Transverse colon (tissue), 4 donors: ENCODE results near the gene AQP5. TPM values are rescaled to one million over a fixed set of nuclear protein-coding genes. Genes with fewer than 3 reads are reported as not detected.

Experiments used
- DNase-seq: peaks from one replicate; pipeline ENCODE4 v3.0.0-alpha.2; 2019
- H3K27ac ChIP-seq, 4 donors: fragments of 200-600 bp; sonication (generic); 2 replicates each; pipeline ENCODE4 v1.5.1; 2016 to 2018; ENCODE audit warnings: inconsistent platforms in 4 of 4
- H3K27me3 ChIP-seq: fragments of 200-600 bp; sonication (generic); 2 replicates; pipeline ENCODE4 v1.5.1; 2017; ENCODE audit warnings: inconsistent platforms
- H3K36me3 ChIP-seq, 4 donors: fragments of 200-600 bp; sonication (generic); 2 replicates each; pipeline ENCODE4 v1.5.1; 2017 to 2019; ENCODE audit warnings: inconsistent platforms in 4 of 4
- H3K4me1 ChIP-seq, 4 donors: fragments of 200-600 bp; sonication (generic); 2 replicates each; pipeline ENCODE4 v1.5.1; 2017 to 2020; ENCODE audit warnings: inconsistent platforms in 4 of 4
- H3K4me3 ChIP-seq, 4 donors: fragments of 200-600 bp; sonication (generic); 1 replicate in 1 of 4; 2 replicates in 3 of 4; pipeline versions ENCODE4 v1.5.1 to v1.6.1; 2017 to 2019; ENCODE audit warnings: inconsistent platforms in 4 of 4
- H3K9me3 ChIP-seq, 2 donors: fragments of 200-600 bp; sonication (generic); 2 replicates each; pipeline ENCODE4 v1.5.1; 2017 to 2019; ENCODE audit warnings: inconsistent platforms in 2 of 2
- EP300 ChIP-seq: sonication (generic); formaldehyde crosslinking; IDR thresholded peaks from one replicate; pipeline ENCODE4 v1.6.1; 2017; ENCODE audit warnings: antibody characterized with exemption, low read depth
- POLR2A ChIP-seq: fragments of 450-650 bp; IDR thresholded peaks from one replicate; pipeline ENCODE4 v1.6.1; 2016; ENCODE audit warnings: antibody characterized with exemption, mild to moderate bottlenecking, moderate library complexity
- POLR2AphosphoS5 ChIP-seq, 3 donors: sonication (generic); formaldehyde crosslinking; IDR thresholded peaks; one replicate each; pipeline ENCODE4 v1.6.1; 2016; ENCODE audit warnings: antibody characterized with exemption in 3 of 3
- WGBS, 2 donors: methylation state at CpG; one replicate each; pipeline ENCODE4 v1.1.5; 2018; ENCODE audit warnings: low coverage in 1 of 2; 5-methylcytosine and 5-hydroxymethylcytosine counted together
- in situ Hi-C, 4 donors: fragments of 200-750 bp; cut with MboI; loops; one replicate each; pipeline versions ENCODE4 v1.15.0 to v1.15.1; 2017; ENCODE audit warnings: low sequenced_read_pairs in 3 of 4, low pct_ligation_motif_present in 1 of 4, low pct_unique_long_range_greater_than_20kb in 1 of 4
- intact Hi-C: fragments of 100-400 bp; cut with DNase I; formaldehyde crosslinking; loops from one replicate; pipeline ENCODE4 v1.15.1; 2023; ENCODE audit warnings: low total_unique reads
- total RNA-seq, 4 donors: library from RNA; depleted of rRNA; stranded (reverse); fragments of >200 nt; gene quantifications; one replicate each; pipeline ENCODE4 v1.1.0, GENCODE V29; 2016
- TF ChIP-seq, protein P1 (sequence below), 5 experiments: fragments of 200-600 bp in 3 of 5; fragments of 450-650 bp in 2 of 5; sonication (generic) in 3 of 5; IDR thresholded peaks; 1 replicate in 2 of 5; 2 replicates in 3 of 5; pipeline ENCODE4 v1.5.1; 2016 to 2017; ENCODE audit warnings: antibody characterized with exemption in 5 of 5, inconsistent platforms in 3 of 5, mild to moderate bottlenecking in 2 of 5, moderate library complexity in 1 of 5

AQP5 gene
- total RNA-seq, 4 donors from 2014 or later, result not detected

DNA sequence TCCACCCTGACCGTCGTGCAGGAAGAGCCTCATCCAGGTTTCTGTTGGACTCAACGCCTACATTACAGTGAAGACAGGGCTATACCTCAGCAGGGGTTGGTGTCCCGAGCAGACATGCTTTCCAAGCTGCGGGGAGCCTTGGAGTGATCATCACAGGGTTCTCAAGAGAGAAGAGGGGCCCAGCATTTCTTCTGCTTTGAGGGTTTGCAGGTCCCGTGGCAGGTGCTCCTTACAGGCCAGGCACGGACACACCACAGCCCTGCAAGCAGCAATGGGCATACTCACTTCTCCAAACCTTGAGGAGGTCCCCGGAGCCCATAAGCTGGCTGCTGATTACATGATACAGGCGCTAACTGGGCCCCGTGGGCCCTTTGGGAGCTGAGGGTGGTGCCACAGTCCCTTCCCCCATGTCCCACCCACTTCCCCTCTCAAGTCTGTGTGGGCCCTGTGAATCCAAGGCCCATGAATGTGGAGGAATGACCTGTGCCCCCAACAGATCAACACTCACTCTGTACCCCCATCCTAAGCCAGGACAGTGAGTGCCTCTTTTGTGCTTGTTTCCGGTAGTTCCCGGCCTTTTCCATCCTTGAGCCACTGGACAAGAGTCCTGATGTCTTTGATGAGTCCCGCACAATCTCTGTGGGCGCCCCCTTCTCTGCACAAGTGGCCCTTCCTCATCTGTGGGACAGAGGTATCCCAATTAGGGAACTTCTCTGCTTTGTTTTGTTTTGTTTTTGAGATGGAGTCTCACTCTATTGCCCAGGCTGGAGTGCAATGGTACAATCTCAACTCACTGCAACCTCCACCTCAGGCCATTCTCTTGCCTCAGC, 10.0 kb upstream of the AQP5 start:
- no peaks in the 10 kb centered on the region for H3K36me3 ChIP-seq
- peaks cover 31% of the 10 kb centered on the region for H3K27me3 ChIP-seq
- in situ Hi-C loops (loop anchor here in 1 of 4 donors (25.0 kb wide), 1 partner anchor 236 kb away; no protein-coding TSS in a partner anchor), intact Hi-C loops (no loop called here)
- DNase-seq, result no peak
- H3K4me1 ChIP-seq, result no peaks in the 10 kb centered on the region
- H3K4me3 ChIP-seq, result no peak overlapping the region
- no peak for TF ChIP-seq POLR2AphosphoS5 (IDR thresholded peaks at IDR 0.05)
- no peak for TF ChIP-seq POLR2A
- TF ChIP-seq, protein P1, sequence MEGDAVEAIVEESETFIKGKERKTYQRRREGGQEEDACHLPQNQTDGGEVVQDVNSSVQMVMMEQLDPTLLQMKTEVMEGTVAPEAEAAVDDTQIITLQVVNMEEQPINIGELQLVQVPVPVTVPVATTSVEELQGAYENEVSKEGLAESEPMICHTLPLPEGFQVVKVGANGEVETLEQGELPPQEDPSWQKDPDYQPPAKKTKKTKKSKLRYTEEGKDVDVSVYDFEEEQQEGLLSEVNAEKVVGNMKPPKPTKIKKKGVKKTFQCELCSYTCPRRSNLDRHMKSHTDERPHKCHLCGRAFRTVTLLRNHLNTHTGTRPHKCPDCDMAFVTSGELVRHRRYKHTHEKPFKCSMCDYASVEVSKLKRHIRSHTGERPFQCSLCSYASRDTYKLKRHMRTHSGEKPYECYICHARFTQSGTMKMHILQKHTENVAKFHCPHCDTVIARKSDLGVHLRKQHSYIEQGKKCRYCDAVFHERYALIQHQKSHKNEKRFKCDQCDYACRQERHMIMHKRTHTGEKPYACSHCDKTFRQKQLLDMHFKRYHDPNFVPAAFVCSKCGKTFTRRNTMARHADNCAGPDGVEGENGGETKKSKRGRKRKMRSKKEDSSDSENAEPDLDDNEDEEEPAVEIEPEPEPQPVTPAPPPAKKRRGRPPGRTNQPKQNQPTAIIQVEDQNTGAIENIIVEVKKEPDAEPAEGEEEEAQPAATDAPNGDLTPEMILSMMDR (IDR thresholded peaks at IDR 0.05), result no peak
- no peak for TF ChIP-seq EP300
- no peaks in the 10 kb centered on the region for H3K9me3 ChIP-seq
- 72% methylated on average over 14 of the region's 14 CpGs; no CpG with 5 or more reads in 1 of the 2 donors for WGBS, 2 donors
- no peak overlapping the region for H3K27ac ChIP-seq

DNA sequence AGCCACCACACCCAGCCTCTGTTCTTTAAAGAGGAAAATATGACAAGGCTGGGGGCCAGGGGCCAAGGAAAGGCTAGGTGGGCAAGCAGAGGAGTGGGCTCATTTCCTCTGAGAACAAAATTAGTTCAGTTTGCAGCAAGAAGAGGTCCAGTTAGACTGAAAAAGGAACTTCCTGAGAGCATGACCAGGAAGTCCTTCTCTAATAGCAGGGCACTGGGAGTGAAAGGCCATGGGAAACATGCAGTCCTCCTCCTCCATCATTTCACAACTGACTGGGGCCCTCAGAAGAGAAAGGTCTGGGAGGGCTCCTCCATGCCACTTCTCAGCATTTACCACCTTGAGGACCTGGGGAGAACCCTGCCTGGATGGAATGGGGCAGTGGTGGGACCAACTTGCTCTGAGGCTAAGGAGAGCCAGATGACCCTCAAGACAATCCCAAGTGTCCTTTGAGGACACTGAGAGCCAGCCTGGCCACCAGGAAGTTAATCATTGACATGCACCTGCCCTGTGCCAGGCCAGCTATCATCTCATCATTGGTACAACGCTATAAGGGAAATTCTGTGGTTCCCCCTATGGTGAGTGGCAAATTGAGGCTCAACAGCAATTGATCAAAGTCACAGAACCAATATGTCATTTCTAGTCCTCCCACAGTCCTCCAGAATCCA, 9.1 kb upstream of the AQP5 start:
- peaks cover 39% of the 10 kb centered on the region for H3K27me3 ChIP-seq
- no peaks in the 10 kb centered on the region for H3K4me1 ChIP-seq
- H3K27ac ChIP-seq, result no peak overlapping the region
- H3K9me3 ChIP-seq, result no peaks in the 10 kb centered on the region
- TF ChIP-seq POLR2A (no peak), POLR2AphosphoS5 (IDR thresholded peaks at IDR 0.05) (no peak), EP300 (no peak)
- TF ChIP-seq, protein P1 (IDR thresholded peaks at IDR 0.05), result no peak
- H3K36me3 ChIP-seq, result no peaks in the 10 kb centered on the region
- intact Hi-C loops, result no loop called here
- DNase-seq, result no peak
- no peak overlapping the region for H3K4me3 ChIP-seq
- WGBS, 2 donors, result 72% methylated on average over 1 of the region's 1 CpG; no CpG with 5 or more reads in 1 of the 2 donors
- in situ Hi-C loops, result loop anchor here in 1 of 4 donors (25.0 kb wide), 1 partner anchor 235 kb away; no protein-coding TSS in a partner anchor

DNA sequence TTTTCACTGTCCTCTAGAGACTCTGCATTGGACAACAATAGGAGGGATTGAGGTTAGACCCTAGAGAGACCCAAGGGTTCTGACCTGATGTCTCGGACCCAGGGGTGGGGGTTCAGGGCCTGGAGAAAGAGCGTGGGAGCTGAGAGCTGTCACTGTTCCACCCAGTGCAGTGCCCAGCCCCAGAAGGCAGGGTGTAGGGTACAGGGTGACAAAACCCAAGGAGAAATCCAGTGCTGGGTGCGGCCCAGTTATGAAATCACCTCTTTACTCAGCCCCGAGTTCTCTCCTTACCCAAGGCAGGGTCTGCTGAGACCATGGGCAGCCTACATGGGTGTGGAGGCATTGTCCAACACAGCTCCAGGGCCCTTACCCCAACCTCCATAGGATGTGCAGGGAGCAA, 8.5 kb upstream of the AQP5 start:
- no peak for DNase-seq
- Histone ChIP-seq H3K4me1 (no peaks in the 10 kb centered on the region), H3K9me3 (no peaks in the 10 kb centered on the region), H3K4me3 (no peak overlapping the region), H3K27ac (no peak overlapping the region), H3K27me3 (peaks cover 45% of the 10 kb centered on the region), H3K36me3 (no peaks in the 10 kb centered on the region)
- intact Hi-C loops (no loop called here), in situ Hi-C loops (loop anchor here in 1 of 4 donors (25.0 kb wide), 1 partner anchor 234 kb away; no protein-coding TSS in a partner anchor)
- 77 to 82% methylated on average over 2 to 4 of the region's 4 CpGs for WGBS, 2 donors
- TF ChIP-seq POLR2A, result no peak
- no peak for TF ChIP-seq EP300
- TF ChIP-seq, protein P1 (IDR thresholded peaks at IDR 0.05), result no peak
- no peak for TF ChIP-seq POLR2AphosphoS5 (IDR thresholded peaks at IDR 0.05)
